Endodermal cell (in vitro differentiated cells): ENCODE results near the gene GGT5. TPM values are rescaled to one million over a fixed set of nuclear protein-coding genes. Genes with fewer than 3 reads are reported as not detected.

Source experiments
- DNase-seq: peaks from one replicate; pipeline ENCODE4 v3.0.0-alpha.2; 2017
- H3K27ac ChIP-seq: 2 replicates; pipeline ENCODE4 v1.5.1; 2013; ENCODE audit warnings: mild to moderate bottlenecking, low read depth, low read length, moderate library complexity
- H3K27me3 ChIP-seq: 2 replicates; pipeline ENCODE4 v1.6.1; 2013; ENCODE audit warnings: mild to moderate bottlenecking, low read length, moderate library complexity; ENCODE audit not compliant: insufficient read depth, control insufficient read depth, poor library complexity, severe bottlenecking
- H3K36me3 ChIP-seq: 2 replicates; pipeline ENCODE4 v1.7.0; 2013; ENCODE audit warnings: mild to moderate bottlenecking, low read length, moderate library complexity; ENCODE audit not compliant: control insufficient read depth, insufficient read depth
- H3K4me1 ChIP-seq: one replicate; pipeline ENCODE4 v1.7.0; 2013; ENCODE audit warnings: low read length; ENCODE audit not compliant: control insufficient read depth, insufficient read depth
- H3K4me3 ChIP-seq: 2 replicates; pipeline ENCODE4 v1.5.1; 2013; ENCODE audit warnings: mild to moderate bottlenecking, low read length, moderate library complexity
- H3K9ac ChIP-seq: 2 replicates; pipeline ENCODE4 v1.6.1; 2013; ENCODE audit warnings: mild to moderate bottlenecking, low read length, moderate library complexity; ENCODE audit not compliant: poor library complexity, severe bottlenecking; ENCODE audit errors: extremely low read depth
- H3K9me3 ChIP-seq: 2 replicates; pipeline ENCODE4 v1.6.1; 2013; ENCODE audit warnings: mild to moderate bottlenecking, low read length, moderate library complexity; ENCODE audit not compliant: control insufficient read depth
- H3K27ac Mint-ChIP-seq: 2 replicates; pipeline ENCODE4 v1.8.0; 2020; ENCODE audit warnings: mixed read lengths
- H3K27me3 Mint-ChIP-seq: 2 replicates; pipeline ENCODE4 v1.8.0; 2021; ENCODE audit warnings: mild to moderate bottlenecking, mixed read lengths; ENCODE audit not compliant: insufficient read depth
- H3K36me3 Mint-ChIP-seq: 2 replicates; pipeline ENCODE4 v1.8.0; 2020; ENCODE audit warnings: low read depth, mixed read lengths
- H3K4me1 Mint-ChIP-seq: 2 replicates; pipeline ENCODE4 v1.8.0; 2020; ENCODE audit warnings: mixed read lengths
- H3K4me3 Mint-ChIP-seq: 2 replicates; pipeline ENCODE4 v1.8.0; 2020; ENCODE audit warnings: mild to moderate bottlenecking, moderate library complexity, mixed read lengths
- H3K9me3 Mint-ChIP-seq: 2 replicates; pipeline ENCODE4 v1.8.0; 2020; ENCODE audit warnings: mild to moderate bottlenecking, mixed read lengths
- CTCF ChIP-seq: fragments of 200-600 bp; sonication (generic); conservative IDR thresholded peaks from 2 replicates; pipeline ENCODE4 v1.5.0; 2021; ENCODE audit warnings: antibody characterized with exemption, mild to moderate bottlenecking
- WGBS, 2 experiments: methylation state at CpG; one replicate each; pipeline versions ENCODE4 v1.1.5 to v1.1.7; 2013; ENCODE audit warnings: missing lambda C conversion rate in 2 of 2, mixed read lengths in 1 of 2; ENCODE audit not compliant: insufficient coverage in 1 of 2, insufficient read length in 1 of 2; 5-methylcytosine and 5-hydroxymethylcytosine counted together
- total RNA-seq, 2 donors: library from RNA; stranded (reverse); fragmentation: NEBNext Ultra II Directional in 1 of 2; extraction: Animal tissue kit (Norgen Biotek cat#: 25700) in 1 of 2; gene quantifications; 2 replicates in 1 of 2; 3 replicates in 1 of 2; pipeline ENCODE4 v1.2.1, GENCODE V29; 2021

The GGT5 gene
- total RNA-seq, 2 donors from 2014 or later: 0.29 TPM; not detected in 1

DNA sequence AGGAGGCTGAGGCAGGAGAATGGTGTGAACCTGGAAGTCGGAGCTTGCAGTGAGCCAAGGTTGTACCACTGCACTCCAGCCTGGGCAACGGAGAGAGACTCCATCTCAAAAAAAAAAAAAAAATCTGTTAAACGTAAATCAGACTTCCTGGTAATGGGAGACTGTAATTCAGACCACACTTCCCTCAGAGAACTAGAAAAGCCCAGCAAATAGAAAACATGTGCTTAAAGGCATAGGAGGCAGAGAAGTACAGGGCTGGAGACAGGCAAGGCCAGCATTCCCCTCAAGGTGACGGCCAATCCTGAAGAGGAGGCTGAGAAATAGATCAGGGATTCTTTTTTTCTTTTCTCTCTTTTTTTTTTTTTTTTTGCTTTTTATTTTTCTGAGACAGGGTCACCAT, 8.2 kb downstream of the GGT5 start:
- Mint-ChIP-seq H3K9me3 (peaks cover 2% of the 10 kb centered on the region), H3K27me3 (no peaks in the 10 kb centered on the region), H3K27ac (no peak overlapping the region), H3K4me1 (no peaks in the 10 kb centered on the region), H3K4me3 (no peak overlapping the region), H3K36me3 (no peaks in the 10 kb centered on the region)
- WGBS, 2 experiments: 92 to 96% methylated on average over 2 to 4 of the region's 4 CpGs
- H3K9ac ChIP-seq: no peak overlapping the region
- H3K27ac ChIP-seq: no peak overlapping the region
- no peak for TF ChIP-seq CTCF
- DNase-seq: no peak
- no peaks in the 10 kb centered on the region for H3K27me3 ChIP-seq
- H3K4me3 ChIP-seq: no peak overlapping the region
- H3K9me3 ChIP-seq: no peaks in the 10 kb centered on the region
- no peaks in the 10 kb centered on the region for H3K36me3 ChIP-seq
- no peaks in the 10 kb centered on the region for H3K4me1 ChIP-seq

GRCh38 chr22:24235315-24235714, 9.6 kb downstream of the GGT5 start:
- DNase-seq: no peak
- Mint-ChIP-seq H3K27ac (no peak overlapping the region), H3K36me3 (no peaks in the 10 kb centered on the region), H3K27me3 (no peaks in the 10 kb centered on the region), H3K9me3 (peaks cover 2% of the 10 kb centered on the region), H3K4me1 (peaks cover 3% of the 10 kb centered on the region), H3K4me3 (no peak overlapping the region)
- H3K9ac ChIP-seq: no peak overlapping the region
- TF ChIP-seq CTCF: no peak
- no peak overlapping the region for H3K4me3 ChIP-seq
- no peaks in the 10 kb centered on the region for H3K27me3 ChIP-seq
- no peaks in the 10 kb centered on the region for H3K9me3 ChIP-seq
- WGBS, 2 experiments: 84 to 88% methylated on average over 2 to 4 of the region's 4 CpGs
- no peaks in the 10 kb centered on the region for H3K4me1 ChIP-seq
- no peaks in the 10 kb centered on the region for H3K36me3 ChIP-seq
- H3K27ac ChIP-seq: no peak overlapping the region

DNA sequence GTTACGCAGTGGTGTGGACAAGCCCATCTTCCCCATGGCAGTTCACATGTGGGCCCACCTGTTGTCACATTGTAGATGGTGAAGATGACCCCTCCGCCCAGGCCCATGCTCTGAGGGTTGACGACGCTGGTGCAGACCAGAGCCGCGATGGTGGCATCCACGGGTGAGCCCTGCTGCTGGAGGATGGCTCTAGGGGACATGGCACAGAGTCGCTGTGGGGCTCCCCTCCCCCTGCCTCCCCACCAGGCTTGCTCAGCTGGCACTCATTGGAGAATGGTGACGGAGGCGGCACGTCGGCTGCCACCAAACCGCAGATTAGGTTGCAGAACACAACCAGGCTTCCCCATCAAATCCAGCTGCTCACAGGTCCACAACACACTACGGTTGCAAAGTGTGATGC, 11.1 kb downstream of the GGT5 start:
- Mint-ChIP-seq H3K4me1 (peaks cover 3% of the 10 kb centered on the region), H3K9me3 (peaks cover 2% of the 10 kb centered on the region), H3K27me3 (no peaks in the 10 kb centered on the region), H3K36me3 (no peaks in the 10 kb centered on the region), H3K27ac (no peak overlapping the region), H3K4me3 (no peak overlapping the region)
- Histone ChIP-seq H3K27ac (no peak overlapping the region), H3K36me3 (no peaks in the 10 kb centered on the region), H3K4me1 (no peaks in the 10 kb centered on the region), H3K4me3 (no peak overlapping the region), H3K9ac (no peak overlapping the region), H3K27me3 (no peaks in the 10 kb centered on the region), H3K9me3 (no peaks in the 10 kb centered on the region)
- TF ChIP-seq CTCF: no peak
- WGBS, 2 experiments: 96 to 98% methylated on average over 3 to 14 of the region's 14 CpGs
- no peak for DNase-seq
